Spleen (tissue), 11 donors: ENCODE measurements around the gene ADAMTS5. TPM values are rescaled to one million over a fixed set of nuclear protein-coding genes. Genes with fewer than 3 reads are reported as not detected.

Experiments
- DNase-seq: peaks from one replicate; pipeline ENCODE4 v3.0.0-alpha.2; 2020
- H3K27ac ChIP-seq, 8 donors: fragments of 200-600 bp; sonication (generic) in 7 of 8; 1 replicate in 4 of 8; 2 replicates in 4 of 8; pipeline versions ENCODE4 v1.5.0 to v1.8.0; 2016 to 2021; ENCODE audit warnings: inconsistent platforms in 4 of 8, mild to moderate bottlenecking in 4 of 8, moderate library complexity in 1 of 8
- H3K27me3 ChIP-seq, 7 donors: fragments of 200-600 bp; sonication (generic) in 6 of 7; replicated peaks in 1 of 7; 1 replicate in 4 of 7; 2 replicates in 3 of 7; pipeline versions ENCODE4 v1.5.0 to v1.8.0; 2016 to 2021; ENCODE audit warnings: inconsistent platforms in 3 of 7, mild to moderate bottlenecking in 1 of 7
- H3K36me3 ChIP-seq, 6 donors: fragments of 200-600 bp; sonication (generic) in 5 of 6; 1 replicate in 4 of 6; 2 replicates in 2 of 6; pipeline versions ENCODE4 v1.5.0 to v1.8.0; 2016 to 2021; ENCODE audit warnings: inconsistent platforms in 2 of 6
- H3K4me1 ChIP-seq, 6 donors: fragments of 200-600 bp; sonication (generic) in 5 of 6; 1 replicate in 3 of 6; 2 replicates in 3 of 6; pipeline versions ENCODE4 v1.5.0 to v1.8.0; 2016 to 2021; ENCODE audit warnings: inconsistent platforms in 3 of 6
- H3K4me3 ChIP-seq, 8 donors: fragments of 200-600 bp; sonication (generic) in 7 of 8; 1 replicate in 4 of 8; 2 replicates in 4 of 8; pipeline versions ENCODE4 v1.5.0 to v1.8.0; 2016 to 2021; ENCODE audit warnings: inconsistent platforms in 4 of 8, mild to moderate bottlenecking in 4 of 8, moderate library complexity in 2 of 8
- H3K9me3 ChIP-seq, 8 donors: fragments of 200-600 bp; sonication (generic) in 7 of 8; 1 replicate in 4 of 8; 2 replicates in 4 of 8; pipeline versions ENCODE4 v1.5.0 to v1.8.0; 2016 to 2021; ENCODE audit warnings: inconsistent platforms in 4 of 8
- POLR2A ChIP-seq, 3 donors: fragments of 450-650 bp; IDR thresholded peaks; one replicate each; pipeline ENCODE4 v1.5.1; 2017; ENCODE audit warnings: antibody characterized with exemption in 3 of 3, mild to moderate bottlenecking in 1 of 3
- POLR2AphosphoS5 ChIP-seq, 3 donors: sonication (generic); formaldehyde crosslinking; IDR thresholded peaks; one replicate each; pipeline ENCODE4 v1.5.1; 2017; ENCODE audit warnings: antibody characterized with exemption in 3 of 3
- WGBS, 5 donors: extraction: QIAGEN DNeasy Blood & Tissue Kit in 3 of 5; methylation state at CpG; one replicate each; pipeline versions ENCODE4 v1.1.5 to v1.1.7; 2013 to 2018; 5-methylcytosine and 5-hydroxymethylcytosine counted together
- intact Hi-C: fragments of 100-400 bp; cut with DNase I; formaldehyde crosslinking; loops from one replicate; pipeline ENCODE4 v1.15.0; 2023; ENCODE audit warnings: low total_unique reads
- polyA plus RNA-seq, 3 donors: library from polyadenylated mRNA; stranded (reverse); fragments of 200-250 nt; gene quantifications; one replicate each; pipeline ENCODE4 v1.2.1, GENCODE V29; 2013
- total RNA-seq, 7 donors: library from RNA; depleted of rRNA in 3 of 7; stranded (reverse); fragments of >200 nt in 3 of 7; fragmentation: NEBNext Ultra II Directional in 4 of 7; extraction: Animal tissue kit (Norgen Biotek cat#: 25700) in 4 of 7; gene quantifications; one replicate each; pipeline versions ENCODE4 v1.1.0 to v1.2.1, GENCODE V29; 2016 to 2021
- TF ChIP-seq, protein P1 (sequence below), 11 experiments: fragments of 200-600 bp in 7 of 11; fragments of 450-650 bp in 4 of 11; sonication (generic) in 4 of 11; IDR thresholded peaks in 8 of 11; conservative IDR thresholded peaks in 3 of 11; 1 replicate in 7 of 11; 2 replicates in 4 of 11; pipeline versions ENCODE4 v1.4.0 to v1.8.0; 2016 to 2021; ENCODE audit warnings: antibody characterized with exemption in 11 of 11, inconsistent platforms in 4 of 11, mild to moderate bottlenecking in 1 of 11
- donor health status: healthy with polysubstance abuse.
- donor health status: DM: no; HTN: no; CAD: no; lungs with moderate emphysema.
- donor health status: DM: no; HTN: no; CAD: no.
- donor health status: Bipolar disorder and iron deficiency.
- donor health status: healthy.
- donor health status: DM: no; HTN: no; CAD: no.
- donor health status: DM: yes; HTN: yes; CAD: no.

Gene ADAMTS5
- total and polyA plus RNA-seq, 10 donors = 1.7 to 61.2 (median 29.3) TPM

DNA sequence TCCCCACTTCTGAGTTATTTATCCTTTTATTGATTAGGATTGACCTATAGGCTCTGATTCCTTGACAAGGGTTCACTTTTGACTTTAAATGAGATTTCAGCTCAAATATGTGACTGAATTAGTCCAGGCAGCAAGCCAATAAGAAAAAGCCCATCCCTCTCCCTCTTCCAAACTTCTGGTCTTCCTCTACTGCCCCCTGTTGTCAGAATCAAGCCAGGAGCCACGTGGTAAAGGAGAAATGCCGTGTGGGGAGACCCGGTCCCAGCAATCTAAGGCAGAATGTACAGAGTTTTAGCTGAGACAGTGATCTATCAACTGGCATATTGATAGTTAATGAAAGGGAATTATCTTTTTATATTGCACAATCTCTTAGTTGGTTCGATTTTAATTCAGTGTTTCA is 5.2 kb downstream of the ADAMTS5 start:
- Histone ChIP-seq H3K4me3 (peak overlapping the region in 2 of 8 donors; percentile 57 to 73), H3K27me3 (peaks cover 0 to 26% (median 10%) of the 10 kb centered on the region in 7 donors), H3K27ac (peak overlapping the region in 2 of 8 donors; percentile 52 to 83), H3K9me3 (peaks cover 0 to 4% (median 0%) of the 10 kb centered on the region in 8 donors), H3K36me3 (no peaks in the 10 kb centered on the region), H3K4me1 (peaks cover 0 to 28% (median 9%) of the 10 kb centered on the region in 6 donors)
- intact Hi-C loops = no loop called here
- DNase-seq = no peak
- TF ChIP-seq, protein P1, sequence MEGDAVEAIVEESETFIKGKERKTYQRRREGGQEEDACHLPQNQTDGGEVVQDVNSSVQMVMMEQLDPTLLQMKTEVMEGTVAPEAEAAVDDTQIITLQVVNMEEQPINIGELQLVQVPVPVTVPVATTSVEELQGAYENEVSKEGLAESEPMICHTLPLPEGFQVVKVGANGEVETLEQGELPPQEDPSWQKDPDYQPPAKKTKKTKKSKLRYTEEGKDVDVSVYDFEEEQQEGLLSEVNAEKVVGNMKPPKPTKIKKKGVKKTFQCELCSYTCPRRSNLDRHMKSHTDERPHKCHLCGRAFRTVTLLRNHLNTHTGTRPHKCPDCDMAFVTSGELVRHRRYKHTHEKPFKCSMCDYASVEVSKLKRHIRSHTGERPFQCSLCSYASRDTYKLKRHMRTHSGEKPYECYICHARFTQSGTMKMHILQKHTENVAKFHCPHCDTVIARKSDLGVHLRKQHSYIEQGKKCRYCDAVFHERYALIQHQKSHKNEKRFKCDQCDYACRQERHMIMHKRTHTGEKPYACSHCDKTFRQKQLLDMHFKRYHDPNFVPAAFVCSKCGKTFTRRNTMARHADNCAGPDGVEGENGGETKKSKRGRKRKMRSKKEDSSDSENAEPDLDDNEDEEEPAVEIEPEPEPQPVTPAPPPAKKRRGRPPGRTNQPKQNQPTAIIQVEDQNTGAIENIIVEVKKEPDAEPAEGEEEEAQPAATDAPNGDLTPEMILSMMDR (IDR thresholded peaks at IDR 0.05 in 8 of 11, conservative IDR thresholded peaks at IDR 0.05 in 3 of 11) = peak in 2 of 11 experiments; percentile 26 to 27
- no peak for TF ChIP-seq POLR2A (IDR thresholded peaks at IDR 0.05)
- WGBS, 5 donors = 32 to 48% (median 37%) methylated on average over 4 of the region's 4 CpGs

DNA sequence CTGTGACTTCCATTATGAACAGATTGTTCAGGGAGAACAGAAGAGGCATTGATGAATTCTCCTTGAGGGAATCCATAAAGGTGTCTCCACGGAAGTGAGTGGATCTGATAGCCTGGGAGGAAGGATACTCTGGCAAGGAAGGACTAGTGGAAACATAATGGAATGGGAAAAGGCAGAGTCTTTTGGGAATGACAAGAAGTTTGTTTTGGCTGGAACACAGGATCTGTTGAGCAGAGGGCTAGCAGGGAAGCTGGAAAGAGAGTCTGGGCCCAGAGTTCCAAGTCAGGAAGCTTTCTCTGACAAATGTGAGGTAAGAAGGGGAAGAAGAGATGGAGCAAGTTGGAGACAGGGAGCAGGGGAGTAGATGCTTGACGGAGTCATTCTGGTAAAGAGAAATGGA is 8.1 kb downstream of the ADAMTS5 start:
- 49 to 71% (median 62%) methylated on average over 2 of the region's 2 CpGs for WGBS, 5 donors
- TF ChIP-seq, protein P1 (IDR thresholded peaks at IDR 0.05 in 8 of 11, conservative IDR thresholded peaks at IDR 0.05 in 3 of 11) = no peak
- no peak for TF ChIP-seq POLR2A (IDR thresholded peaks at IDR 0.05)
- no peak for TF ChIP-seq POLR2AphosphoS5 (IDR thresholded peaks at IDR 0.05)
- Histone ChIP-seq H3K27ac (peak overlapping the region in 1 of 8 donors; percentile 24), H3K36me3 (no peaks in the 10 kb centered on the region), H3K4me1 (peaks cover 0 to 18% (median 5%) of the 10 kb centered on the region in 6 donors), H3K4me3 (no peak overlapping the region), H3K27me3 (no peaks in the 10 kb centered on the region), H3K9me3 (no peaks in the 10 kb centered on the region)
- no peak for DNase-seq
- intact Hi-C loops = no loop called here

DNA sequence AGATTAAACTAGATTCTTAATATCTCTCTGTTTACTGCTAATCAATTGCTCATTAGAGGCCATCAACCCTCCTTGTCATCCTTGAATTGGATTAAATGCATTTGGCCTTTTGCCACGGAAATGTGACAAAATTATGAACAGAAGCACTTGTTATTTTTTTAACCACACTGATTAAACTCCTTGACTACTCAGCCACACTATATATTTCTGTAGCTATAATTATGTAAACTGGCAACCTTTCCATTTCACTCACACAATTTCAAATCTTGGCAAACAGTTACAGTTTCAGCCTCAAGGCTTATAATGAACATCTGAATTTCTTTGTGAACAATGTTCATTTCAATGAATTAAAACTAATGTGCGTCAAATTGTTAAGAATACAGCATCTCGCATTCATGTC is 10.1 kb downstream of the ADAMTS5 start:
- intact Hi-C loops = no loop called here
- Histone ChIP-seq H3K9me3 (no peaks in the 10 kb centered on the region), H3K27ac (peak overlapping the region in 1 of 8 donors; percentile 6), H3K4me1 (peaks cover 0 to 29% (median 13%) of the 10 kb centered on the region in 6 donors), H3K27me3 (no peaks in the 10 kb centered on the region), H3K4me3 (no peak overlapping the region), H3K36me3 (no peaks in the 10 kb centered on the region)
- TF ChIP-seq, protein P1 (IDR thresholded peaks at IDR 0.05 in 8 of 11, conservative IDR thresholded peaks at IDR 0.05 in 3 of 11) = no peak
- TF ChIP-seq POLR2A (IDR thresholded peaks at IDR 0.05) = no peak
- no peak for TF ChIP-seq POLR2AphosphoS5 (IDR thresholded peaks at IDR 0.05)
- 75 to 87% (median 80%) methylated on average over 3 of the region's 3 CpGs for WGBS, 5 donors
- DNase-seq = no peak

DNA sequence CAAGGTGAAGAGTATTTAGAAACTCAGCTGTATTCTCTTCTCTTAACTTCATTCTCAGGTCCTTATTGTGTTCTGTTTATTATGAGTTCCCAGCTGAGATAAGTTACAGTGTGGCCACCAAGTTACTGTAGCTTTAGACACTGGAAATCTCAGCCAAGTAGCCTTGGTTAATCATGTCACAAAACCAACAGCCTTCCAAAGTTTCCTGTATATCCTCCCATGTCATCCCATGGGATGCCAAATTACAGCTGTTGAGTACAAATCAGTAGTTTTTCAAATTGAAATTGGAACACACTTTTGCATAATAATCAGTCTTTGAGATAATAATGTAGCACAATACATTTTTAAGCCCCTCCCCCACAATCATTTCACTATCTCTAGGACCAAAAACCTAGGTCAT is 10.7 kb downstream of the ADAMTS5 start:
- H3K27ac ChIP-seq = no peak overlapping the region
- peaks cover 0 to 29% (median 12%) of the 10 kb centered on the region in 6 donors for H3K4me1 ChIP-seq
- TF ChIP-seq, protein P1 (IDR thresholded peaks at IDR 0.05 in 8 of 11, conservative IDR thresholded peaks at IDR 0.05 in 3 of 11) = no peak
- no peak for TF ChIP-seq POLR2AphosphoS5 (IDR thresholded peaks at IDR 0.05)
- no peak for TF ChIP-seq POLR2A (IDR thresholded peaks at IDR 0.05)
- no peaks in the 10 kb centered on the region for H3K9me3 ChIP-seq
- DNase-seq = no peak
- H3K27me3 ChIP-seq = no peaks in the 10 kb centered on the region
- intact Hi-C loops = no loop called here
- no peaks in the 10 kb centered on the region for H3K36me3 ChIP-seq
- H3K4me3 ChIP-seq = no peak overlapping the region
